Measurements from ENCODE around the gene TRIM24. TPM values are rescaled to one million over a fixed set of nuclear protein-coding genes. Genes with fewer than 3 reads are reported as not detected.

Gene TRIM24
- total and polyA plus RNA-seq, 2 of the 13 experiments (the other 11 are each of a cell fraction or from before 2014, with no cell fraction given) = 100 to 106 TPM

GRCh38 chr7:138477081-138477578 is 17.1 kb downstream of the TRIM24 start (continued):
- TF ChIP-seq SP5 (CRISPR knock-in tag; IDR thresholded peaks at IDR 0.05; ENCODE audit: borderline replicate concordance, low read depth) (peak; percentile 42; the same call in 1 of the 2 replicates), ZNF790 (CRISPR knock-in tag; IDR thresholded peaks at IDR 0.05; ENCODE audit: borderline replicate concordance) (no peak), THRA (CRISPR knock-in tag; IDR thresholded peaks at IDR 0.05; ENCODE audit: borderline replicate concordance) (0 out of 2 replicates have a peak, but pooled peaks have one; percentile 14), HOXD1 (CRISPR knock-in tag; IDR thresholded peaks at IDR 0.05) (no peak), ZNF317 (CRISPR knock-in tag; IDR thresholded peaks at IDR 0.05) (0 out of 2 replicates have a peak, but pooled peaks have one; percentile 46), KAT8 (CRISPR knock-in tag; IDR thresholded peaks at IDR 0.05) (0 out of 2 replicates have a peak, but pooled peaks have one; percentile 25), MAX (IDR thresholded peaks at IDR 0.05) (peak; percentile 27; the same call in 1 of the 2 replicates), ZFP37 (CRISPR knock-in tag; IDR thresholded peaks at IDR 0.05; ENCODE audit: borderline replicate concordance) (no peak), SOX6 (IDR thresholded peaks at IDR 0.05) (no peak), SOX6 (CRISPR knock-in tag; IDR thresholded peaks at IDR 0.05) (peak; percentile 90), HDAC2 (CRISPR knock-in tag; IDR thresholded peaks at IDR 0.05) (peak; percentile 53), ETV6 (CRISPR knock-in tag; conservative IDR thresholded peaks at IDR 0.05) (no peak), ZFP90 (CRISPR knock-in tag; IDR thresholded peaks at IDR 0.05; ENCODE audit: borderline replicate concordance) (no peak), ZNF460 (CRISPR knock-in tag; IDR thresholded peaks at IDR 0.05; ENCODE audit: borderline replicate concordance) (peak; percentile 84), FOXM1 (CRISPR knock-in tag; IDR thresholded peaks at IDR 0.05) (no peak), KLF15 (CRISPR knock-in tag; IDR thresholded peaks at IDR 0.05; ENCODE audit: borderline replicate concordance) (no peak), ADNP (CRISPR knock-in tag; IDR thresholded peaks at IDR 0.05) (peak; percentile 85; the same call in 1 of the 2 replicates), NR2C2 (CRISPR knock-in tag; IDR thresholded peaks at IDR 0.05; ENCODE audit: borderline replicate concordance) (peak; percentile 22; the same call in 1 of the 2 replicates), ZMYM3 (CRISPR knock-in tag; IDR thresholded peaks at IDR 0.05) (peak; percentile 99), ATF5 (CRISPR knock-in tag; IDR thresholded peaks at IDR 0.05; ENCODE audit: low read depth) (no peak), KLF6 (CRISPR knock-in tag; IDR thresholded peaks at IDR 0.05) (0 out of 2 replicates have a peak, but pooled peaks have one; percentile 25), ZNF597 (CRISPR knock-in tag; IDR thresholded peaks at IDR 0.05) (no peak), ZNF547 (CRISPR knock-in tag; IDR thresholded peaks at IDR 0.05) (no peak), PHF5A (CRISPR knock-in tag; IDR thresholded peaks at IDR 0.05; ENCODE audit: low read depth, unreplicated experiment) (no peak), NFE2L1 (CRISPR knock-in tag; IDR thresholded peaks at IDR 0.05; ENCODE audit: borderline replicate concordance) (no peak), BATF2 (CRISPR knock-in tag; IDR thresholded peaks at IDR 0.05) (no peak), AGO2 (optimal IDR thresholded peaks at IDR 0.05; ENCODE audit: low read depth, low read length) (peak; percentile 21), ZNF441 (CRISPR knock-in tag; IDR thresholded peaks at IDR 0.05; ENCODE audit: borderline replicate concordance) (peak; percentile 98)
